BLaER1 treated with 17β-estradiol and CSF1 and Interleukin-3, amounts not matched to agents 10 nM and 100 nM (cell line): ENCODE data around the gene MAP4K3.

ENCODE experiments used
- H3K27ac ChIP-seq, 11 experiments: shearing (Covaris generic); formaldehyde crosslinking; 2 replicates each; pipeline ENCODE4 v1.8.1; 2022
- H3K27me3 ChIP-seq, 11 experiments: shearing (Covaris generic); formaldehyde crosslinking; 2 replicates each; pipeline ENCODE4 v1.8.1; 2022
- H3K36me3 ChIP-seq, 11 experiments: shearing (Covaris generic); formaldehyde crosslinking; 2 replicates each; pipeline ENCODE4 v1.8.1; 2022
- H3K4me1 ChIP-seq, 10 experiments: shearing (Covaris generic); formaldehyde crosslinking; 2 replicates each; pipeline ENCODE4 v1.8.1; 2022
- H3K4me2 ChIP-seq, 11 experiments: shearing (Covaris generic); formaldehyde crosslinking; 2 replicates each; pipeline ENCODE4 v1.8.1; 2022
- H3K4me3 ChIP-seq, 10 experiments: shearing (Covaris generic); formaldehyde crosslinking; 2 replicates each; pipeline ENCODE4 v1.8.1; 2022
- H3K9ac ChIP-seq, 11 experiments: shearing (Covaris generic); formaldehyde crosslinking; 2 replicates each; pipeline ENCODE4 v1.8.1; 2022
- H3K9me3 ChIP-seq, 11 experiments: shearing (Covaris generic); formaldehyde crosslinking; replicated peaks in 1 of 11; 2 replicates each; pipeline ENCODE4 v1.8.1; 2022
- H4K20me1 ChIP-seq, 11 experiments: shearing (Covaris generic); formaldehyde crosslinking; 2 replicates each; pipeline ENCODE4 v1.8.1; 2022
- Cebpa-rat ChIP-seq, 11 experiments: shearing (Covaris generic); IDR thresholded peaks; 2 replicates each; pipeline ENCODE4 v1.8.1; 2022

Gene MAP4K3

DNA sequence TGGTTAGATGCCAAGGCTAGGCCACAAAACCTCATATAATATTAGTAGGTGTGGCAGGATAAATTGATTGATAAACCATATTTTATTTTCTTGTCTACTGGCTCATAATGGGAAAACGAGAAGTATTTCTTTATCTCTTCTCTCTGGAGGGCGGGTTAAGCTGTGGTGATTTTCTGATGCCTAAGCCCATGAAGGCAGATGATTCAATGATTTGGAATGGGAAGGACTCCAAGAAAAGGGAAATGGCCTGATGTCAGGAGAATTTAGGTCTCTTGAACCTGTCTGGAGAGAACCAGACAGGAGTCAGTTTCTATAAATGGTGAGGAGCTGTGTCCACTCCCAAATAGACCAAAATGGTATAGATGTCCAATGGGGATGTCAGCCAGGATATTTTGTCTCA lies 18.7 kb upstream of the MAP4K3 start:
- H3K9me3 ChIP-seq = peaks cover 15 to 33% (median 24%) of the 10 kb centered on the region in 11 experiments; a peak in 21 of 22 replicates
- no peak overlapping the region for H3K4me2 ChIP-seq
- no peak for TF ChIP-seq Cebpa-rat (IDR thresholded peaks at IDR 0.05)
- H3K27me3 ChIP-seq = no peaks in the 10 kb centered on the region
- no peaks in the 10 kb centered on the region for H4K20me1 ChIP-seq
- no peak overlapping the region for H3K4me3 ChIP-seq
- H3K9ac ChIP-seq = no peak overlapping the region
- peaks cover 0 to 33% (median 6%) of the 10 kb centered on the region in 11 experiments; a peak in 13 of 22 replicates for H3K36me3 ChIP-seq
- H3K27ac ChIP-seq = no peak overlapping the region
- no peaks in the 10 kb centered on the region for H3K4me1 ChIP-seq

DNA sequence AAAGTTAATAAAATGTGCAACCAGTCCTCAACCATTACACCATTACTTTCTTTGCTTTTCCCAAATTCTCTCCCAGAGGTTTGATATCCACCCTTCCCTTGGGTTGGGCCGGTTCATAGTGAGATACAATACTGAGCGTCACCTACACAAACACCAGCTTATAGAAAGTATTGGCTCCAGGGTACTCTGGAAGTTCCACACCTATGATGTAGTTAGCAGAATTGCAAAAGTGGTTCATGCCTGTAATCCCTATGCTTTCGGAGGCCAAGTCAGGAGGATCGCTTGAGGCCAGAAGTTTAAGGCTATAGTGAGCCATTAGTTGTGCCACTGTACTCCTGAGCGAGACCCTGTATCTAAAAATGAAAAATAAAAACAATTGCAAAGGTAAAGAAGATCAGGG lies 15.3 kb upstream of the MAP4K3 start:
- no peaks in the 10 kb centered on the region for H3K27me3 ChIP-seq
- no peak overlapping the region for H3K4me2 ChIP-seq
- H3K36me3 ChIP-seq = peaks cover 0 to 22% (median 0%) of the 10 kb centered on the region in 11 experiments; a peak in 7 of 22 replicates
- no peak overlapping the region for H3K9ac ChIP-seq
- peaks cover 3 to 22% (median 10%) of the 10 kb centered on the region in 11 experiments; a peak in 17 of 22 replicates for H3K9me3 ChIP-seq
- no peaks in the 10 kb centered on the region for H3K4me1 ChIP-seq
- TF ChIP-seq Cebpa-rat (IDR thresholded peaks at IDR 0.05) = no peak
- H4K20me1 ChIP-seq = no peaks in the 10 kb centered on the region
- no peak overlapping the region for H3K4me3 ChIP-seq
- no peak overlapping the region for H3K27ac ChIP-seq

GRCh38 chr2:39451954-39452353 lies 14.9 kb upstream of the MAP4K3 start:
- no peak for TF ChIP-seq Cebpa-rat (IDR thresholded peaks at IDR 0.05)
- Histone ChIP-seq H3K36me3 (peaks cover 0 to 22% (median 0%) of the 10 kb centered on the region in 11 experiments; a peak in 7 of 22 replicates), H4K20me1 (no peaks in the 10 kb centered on the region), H3K27me3 (no peaks in the 10 kb centered on the region), H3K9ac (no peak overlapping the region), H3K4me3 (no peak overlapping the region), H3K9me3 (peaks cover 0 to 22% (median 7%) of the 10 kb centered on the region in 11 experiments; a peak in 15 of 22 replicates), H3K4me1 (no peaks in the 10 kb centered on the region), H3K4me2 (no peak overlapping the region), H3K27ac (no peak overlapping the region)

- H3K9ac ChIP-seq = no peak overlapping the region
- TF ChIP-seq Cebpa-rat (IDR thresholded peaks at IDR 0.05) = no peak
- peaks cover 0 to 11% (median 0%) of the 10 kb centered on the region in 11 experiments; a peak in 3 of 22 replicates for H3K36me3 ChIP-seq
- H3K4me2 ChIP-seq = no peak overlapping the region
- no peaks in the 10 kb centered on the region for H3K27me3 ChIP-seq
- no peak overlapping the region for H3K4me3 ChIP-seq
- H3K4me1 ChIP-seq = no peaks in the 10 kb centered on the region
- no peaks in the 10 kb centered on the region for H4K20me1 ChIP-seq
- no peak overlapping the region for H3K27ac ChIP-seq
- peaks cover 6 to 21% (median 11%) of the 10 kb centered on the region in 11 experiments; a peak in 21 of 22 replicates for H3K9me3 ChIP-seq
Measured at GRCh38 chr2:39448169-39448502, 11.1 kb upstream of the MAP4K3 start.

DNA sequence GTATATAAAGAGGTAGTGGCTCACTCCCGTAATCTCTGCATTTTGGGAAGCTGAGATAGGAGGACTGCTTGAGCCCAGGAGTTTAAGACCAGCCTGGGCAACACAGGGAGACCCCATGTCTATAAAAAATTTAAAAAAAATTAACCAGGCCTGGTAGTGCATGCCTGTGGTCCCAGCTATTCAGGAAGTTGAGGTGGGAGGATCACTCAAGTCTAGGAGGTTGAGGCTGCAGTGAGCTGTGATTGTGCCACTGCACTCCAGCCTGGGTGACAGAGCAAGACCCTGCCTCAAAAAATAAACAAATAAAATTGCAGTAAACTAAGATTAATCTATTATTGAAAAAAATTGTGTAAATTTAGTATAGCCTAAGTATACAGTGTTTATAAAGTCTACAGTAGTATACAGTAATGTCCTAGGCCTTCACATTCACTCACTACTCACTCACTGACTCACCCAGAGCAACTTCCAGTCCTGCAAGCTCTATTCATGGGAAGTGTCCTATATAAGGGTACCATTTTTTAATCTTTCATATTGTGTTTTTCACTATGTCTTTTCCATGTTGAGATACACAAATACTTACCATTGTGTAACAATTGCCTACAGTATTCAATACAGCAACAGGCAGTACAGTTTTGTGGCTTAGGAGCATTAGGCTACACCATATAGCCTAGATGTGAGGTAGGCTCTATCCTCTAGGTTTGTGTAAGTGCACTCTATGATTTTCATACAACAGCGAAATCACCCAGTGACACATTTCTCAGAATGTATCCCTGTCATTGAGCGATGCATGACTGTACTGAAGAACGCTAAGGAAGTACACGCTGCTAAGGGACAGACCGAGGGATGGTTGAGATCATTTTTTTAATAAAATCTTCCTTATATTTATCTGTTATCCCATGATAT lies 10.4 kb upstream of the MAP4K3 start:
- Histone ChIP-seq H3K4me2 (no peak overlapping the region), H3K27ac (no peak overlapping the region), H3K9me3 (peaks cover 12 to 27% (median 17%) of the 10 kb centered on the region in 11 experiments), H3K9ac (no peak overlapping the region), H3K27me3 (no peaks in the 10 kb centered on the region), H3K4me3 (no peak overlapping the region), H3K4me1 (no peaks in the 10 kb centered on the region), H4K20me1 (no peaks in the 10 kb centered on the region), H3K36me3 (peaks cover 0 to 13% (median 0%) of the 10 kb centered on the region in 11 experiments; a peak in 3 of 22 replicates)
- TF ChIP-seq Cebpa-rat (IDR thresholded peaks at IDR 0.05) = no peak

DNA sequence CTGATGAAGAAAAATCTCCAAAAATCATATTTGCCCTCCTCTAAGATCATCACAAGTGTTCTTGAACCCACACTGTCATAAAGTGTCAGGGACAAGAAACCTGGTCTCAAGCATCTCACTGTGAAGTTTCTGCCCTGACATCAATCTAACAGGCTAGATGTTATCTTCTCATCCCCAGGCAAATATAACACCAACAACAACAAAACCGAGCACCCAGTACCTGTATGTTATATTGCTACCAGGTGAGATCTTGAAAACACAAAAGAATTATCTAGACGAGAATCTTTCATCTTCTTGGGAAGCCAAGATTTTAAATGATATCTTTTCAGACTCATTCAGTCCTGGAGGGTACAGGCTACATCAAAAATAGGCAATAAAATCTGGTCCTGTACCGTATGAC lies 8.8 kb upstream of the MAP4K3 start:
- Histone ChIP-seq H3K9ac (no peak overlapping the region), H3K27ac (no peak overlapping the region), H4K20me1 (no peaks in the 10 kb centered on the region), H3K4me1 (no peaks in the 10 kb centered on the region), H3K27me3 (no peaks in the 10 kb centered on the region), H3K4me3 (no peak overlapping the region), H3K4me2 (no peak overlapping the region), H3K9me3 (peaks cover 18 to 34% (median 24%) of the 10 kb centered on the region in 11 experiments), H3K36me3 (peaks cover 0 to 14% (median 0%) of the 10 kb centered on the region in 11 experiments; a peak in 3 of 22 replicates)
- TF ChIP-seq Cebpa-rat (IDR thresholded peaks at IDR 0.05) = no peak

GRCh38 chr2:39443009-39443408 lies 5.9 kb upstream of the MAP4K3 start:
- Histone ChIP-seq H3K36me3 (peaks cover 0 to 14% (median 0%) of the 10 kb centered on the region in 11 experiments; a peak in 3 of 22 replicates), H3K4me2 (no peak overlapping the region), H3K9me3 (peaks cover 18 to 25% (median 20%) of the 10 kb centered on the region in 11 experiments), H3K4me3 (no peak overlapping the region), H3K27me3 (peaks cover 0 to 8% (median 0%) of the 10 kb centered on the region in 11 experiments; a peak in 1 of 22 replicates), H3K27ac (no peak overlapping the region), H3K9ac (no peak overlapping the region), H4K20me1 (no peaks in the 10 kb centered on the region), H3K4me1 (peaks cover 4 to 20% (median 12%) of the 10 kb centered on the region in 10 experiments)
- no peak for TF ChIP-seq Cebpa-rat (IDR thresholded peaks at IDR 0.05)

- peaks cover 5 to 8% (median 7%) of the 10 kb centered on the region in 11 experiments for H3K9me3 ChIP-seq
- H3K27me3 ChIP-seq = peaks cover 0 to 11% (median 0%) of the 10 kb centered on the region in 11 experiments; a peak in 1 of 22 replicates
- H3K4me2 ChIP-seq = peak overlapping the region; percentile 87 to 98 (median 95)
- peak overlapping the region; percentile 89 to 97 (median 94) for H3K9ac ChIP-seq
- no peak for TF ChIP-seq Cebpa-rat (IDR thresholded peaks at IDR 0.05)
- H3K36me3 ChIP-seq = peaks cover 0 to 3% (median 0%) of the 10 kb centered on the region in 11 experiments; a peak in 1 of 22 replicates
- H4K20me1 ChIP-seq = peaks cover 0 to 40% (median 24%) of the 10 kb centered on the region in 11 experiments; a peak in 11 of 22 replicates
- H3K4me1 ChIP-seq = peaks cover 28 to 47% (median 38%) of the 10 kb centered on the region in 10 experiments
- H3K27ac ChIP-seq = peak overlapping the region; percentile 85 to 95 (median 90); a peak in 21 of 22 replicates
- H3K4me3 ChIP-seq = peak overlapping the region; percentile 81 to 94 (median 90)
Measured at GRCh38 chr2:39437522-39438296, 624 bp upstream of the MAP4K3 start.
